ENCODE data around the gene RNF128.

- no peak for TF ChIP-seq POLR2AphosphoS5 (IDR thresholded peaks at IDR 0.05; ENCODE audit: low read length)
- TF ChIP-seq CTCF (IDR thresholded peaks at IDR 0.05 in 2 of 3, conservative IDR thresholded peaks at IDR 0.05 in 1 of 3; ENCODE audit: control insufficient read depth in 2 of 3, extremely low read depth in 1 of 3, insufficient read depth in 1 of 3, low read depth in 3 of 3, low read length in 3 of 3): no peak
- TF ChIP-seq YBX1 (IDR thresholded peaks at IDR 0.05): no peak
- no peak for TF ChIP-seq POLR2A (IDR thresholded peaks at IDR 0.05; ENCODE audit: low read depth, low read length)
These were observed 16.3 kb downstream of the RNF128 start for GRCh38 chrX:106742805-106743204.

Measured in GM12878 (cell line).